ENCODE measurements around the gene PTPRN.

PTPRN gene

GRCh38 chr2:219244789-219245147 lies 64.4 kb downstream of the PTPRN start:
- Histone ChIP-seq H4K20me1 (ENCODE audit: low read depth, low read length) (no peaks in the 10 kb centered on the region), H3K9ac (ENCODE audit: low read length) (peak overlapping the region; percentile 85), H3K9me3 (ENCODE audit: insufficient read depth, low read length) (no peaks in the 10 kb centered on the region), H2AFZ (ENCODE audit: low read depth, low read length, severe bottlenecking) (peak overlapping the region; percentile 93), H3K27ac (ENCODE audit: low read depth, low read length) (no peak overlapping the region), H3K79me2 (ENCODE audit: insufficient read depth, low read length) (0 out of 2 replicates have a peak, but pooled peaks cover under 1% of the 10 kb centered on the region), H3K4me3 (ENCODE audit: insufficient read depth, low read length, poor library complexity, severe bottlenecking) (peak overlapping the region; percentile 79), H3K27me3 (ENCODE audit: low read length) (no peaks in the 10 kb centered on the region), H3K9me2 (replicated peaks; ENCODE audit: insufficient read depth, low read length) (no peaks in the 10 kb centered on the region), H3K36me3 (ENCODE audit: low read length) (no peaks in the 10 kb centered on the region), H3F3A (ENCODE audit: insufficient read depth) (peaks cover 3% of the 10 kb centered on the region; the same call in 1 of the 2 replicates), H3K4me2 (ENCODE audit: low read depth, low read length, poor library complexity, severe bottlenecking) (peak overlapping the region; percentile 72)
- TF ChIP-seq CTCF (IDR thresholded peaks at IDR 0.05; ENCODE audit: insufficient read depth, low read length, poor library complexity, severe bottlenecking), result no peak
- TF ChIP-seq EZH2phosphoT487 (conservative IDR thresholded peaks at IDR 0.05; ENCODE audit: low read length), result no peak

GRCh38 chr2:219243291-219243761 lies 65.9 kb downstream of the PTPRN start:
- no peak for TF ChIP-seq EZH2phosphoT487 (conservative IDR thresholded peaks at IDR 0.05; ENCODE audit: low read length)
- no peak for TF ChIP-seq CTCF (IDR thresholded peaks at IDR 0.05; ENCODE audit: insufficient read depth, low read length, poor library complexity, severe bottlenecking)
- Histone ChIP-seq H3K4me2 (ENCODE audit: low read depth, low read length, poor library complexity, severe bottlenecking) (no peak overlapping the region), H2AFZ (ENCODE audit: low read depth, low read length, severe bottlenecking) (no peak overlapping the region), H3K27ac (ENCODE audit: low read depth, low read length) (no peak overlapping the region), H3K27me3 (ENCODE audit: low read length) (no peaks in the 10 kb centered on the region), H3K9me2 (replicated peaks; ENCODE audit: insufficient read depth, low read length) (no peaks in the 10 kb centered on the region), H3K9me3 (ENCODE audit: insufficient read depth, low read length) (no peaks in the 10 kb centered on the region), H4K20me1 (ENCODE audit: low read depth, low read length) (no peaks in the 10 kb centered on the region), H3K79me2 (ENCODE audit: insufficient read depth, low read length) (no peaks in the 10 kb centered on the region), H3K36me3 (ENCODE audit: low read length) (no peaks in the 10 kb centered on the region), H3K4me3 (ENCODE audit: insufficient read depth, low read length, poor library complexity, severe bottlenecking) (no peak overlapping the region), H3F3A (ENCODE audit: insufficient read depth) (peaks cover 3% of the 10 kb centered on the region; the same call in 1 of the 2 replicates), H3K9ac (ENCODE audit: low read length) (no peak overlapping the region)
